KMS-11 (cell line): ENCODE measurements around the gene AATK.

Source experiments
- H2AFZ ChIP-seq: fragments of 200-600 bp; sonication (generic); 2 replicates; pipeline ENCODE4 v1.6.1; 2016; ENCODE audit warnings: antibody characterized with exemption, mixed run types, low read depth
- H3K27ac ChIP-seq: fragments of 200-600 bp; sonication (generic); 2 replicates; pipeline ENCODE4 v1.6.1; 2016; ENCODE audit warnings: mild to moderate bottlenecking, mixed run types
- H3K27me3 ChIP-seq: fragments of 200-600 bp; sonication (generic); 2 replicates; pipeline ENCODE4 v1.6.1; 2017; ENCODE audit warnings: mild to moderate bottlenecking, low read depth, mixed run types, moderate library complexity; ENCODE audit not compliant: insufficient read depth
- H3K36me3 ChIP-seq: fragments of 200-600 bp; sonication (generic); 2 replicates; pipeline ENCODE4 v1.6.1; 2017; ENCODE audit warnings: mild to moderate bottlenecking, mixed run types; ENCODE audit not compliant: insufficient read depth
- H3K4me1 ChIP-seq: fragments of 200-600 bp; sonication (generic); 2 replicates; pipeline ENCODE4 v1.6.1; 2016; ENCODE audit warnings: mild to moderate bottlenecking, low read depth, mixed run types; ENCODE audit not compliant: poor library complexity, severe bottlenecking
- H3K4me2 ChIP-seq: fragments of 200-600 bp; sonication (generic); 2 replicates; pipeline ENCODE4 v1.7.0; 2016; ENCODE audit warnings: mild to moderate bottlenecking, mixed run types
- H3K4me3 ChIP-seq: fragments of 200-600 bp; sonication (generic); IDR thresholded peaks from 2 replicates; pipeline ENCODE4 v1.6.1; 2017; ENCODE audit warnings: low read depth, low read length, mixed read lengths; ENCODE audit not compliant: insufficient read depth
- H3K79me2 ChIP-seq: fragments of 200-600 bp; sonication (generic); 2 replicates; pipeline ENCODE4 v1.6.1; 2016; ENCODE audit warnings: low read depth, mixed run types; ENCODE audit not compliant: insufficient read depth
- H3K9ac ChIP-seq: fragments of 200-600 bp; sonication (generic); 2 replicates; pipeline ENCODE4 v1.6.1; 2016; ENCODE audit warnings: mild to moderate bottlenecking, mixed run types
- H4K20me1 ChIP-seq: fragments of 200-600 bp; sonication (generic); 2 replicates; pipeline ENCODE4 v1.6.1; 2016; ENCODE audit warnings: mild to moderate bottlenecking, mixed run types; ENCODE audit not compliant: insufficient read depth
- TF ChIP-seq, protein P1 (sequence below): fragments of 200-600 bp; sonication (generic); conservative IDR thresholded peaks from 2 replicates; pipeline ENCODE4 v1.6.1; 2017; ENCODE audit warnings: low read depth, mild to moderate bottlenecking, antibody characterized with exemption, low read length, moderate library complexity, mixed read lengths

Gene AATK

DNA sequence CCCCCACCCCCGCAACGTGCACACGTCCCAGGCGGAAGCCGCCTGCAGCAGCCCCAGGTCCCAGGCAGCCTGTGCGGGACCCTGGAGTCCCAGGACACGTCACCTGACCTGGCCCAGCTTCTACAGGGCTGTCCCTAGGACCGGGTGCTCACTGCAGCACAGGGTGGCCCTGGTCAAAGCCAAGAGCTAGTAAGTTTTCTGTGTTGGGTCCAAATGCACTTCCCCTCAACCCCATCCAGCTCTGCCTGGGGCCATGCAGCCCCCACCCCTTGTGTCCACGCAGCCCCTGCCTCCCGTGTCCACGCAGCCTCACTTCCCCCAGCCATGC lies 22.9 kb downstream of the AATK start:
- H3K36me3 ChIP-seq, result no peaks in the 10 kb centered on the region
- no peak overlapping the region for H2AFZ ChIP-seq
- H3K4me2 ChIP-seq, result no peak overlapping the region
- H3K4me3 ChIP-seq, result no peak overlapping the region
- no peak overlapping the region for H3K27ac ChIP-seq
- peaks cover 6% of the 10 kb centered on the region for H3K4me1 ChIP-seq
- no peaks in the 10 kb centered on the region for H3K79me2 ChIP-seq
- TF ChIP-seq, protein P1, sequence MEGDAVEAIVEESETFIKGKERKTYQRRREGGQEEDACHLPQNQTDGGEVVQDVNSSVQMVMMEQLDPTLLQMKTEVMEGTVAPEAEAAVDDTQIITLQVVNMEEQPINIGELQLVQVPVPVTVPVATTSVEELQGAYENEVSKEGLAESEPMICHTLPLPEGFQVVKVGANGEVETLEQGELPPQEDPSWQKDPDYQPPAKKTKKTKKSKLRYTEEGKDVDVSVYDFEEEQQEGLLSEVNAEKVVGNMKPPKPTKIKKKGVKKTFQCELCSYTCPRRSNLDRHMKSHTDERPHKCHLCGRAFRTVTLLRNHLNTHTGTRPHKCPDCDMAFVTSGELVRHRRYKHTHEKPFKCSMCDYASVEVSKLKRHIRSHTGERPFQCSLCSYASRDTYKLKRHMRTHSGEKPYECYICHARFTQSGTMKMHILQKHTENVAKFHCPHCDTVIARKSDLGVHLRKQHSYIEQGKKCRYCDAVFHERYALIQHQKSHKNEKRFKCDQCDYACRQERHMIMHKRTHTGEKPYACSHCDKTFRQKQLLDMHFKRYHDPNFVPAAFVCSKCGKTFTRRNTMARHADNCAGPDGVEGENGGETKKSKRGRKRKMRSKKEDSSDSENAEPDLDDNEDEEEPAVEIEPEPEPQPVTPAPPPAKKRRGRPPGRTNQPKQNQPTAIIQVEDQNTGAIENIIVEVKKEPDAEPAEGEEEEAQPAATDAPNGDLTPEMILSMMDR, result no peak
- H3K9ac ChIP-seq, result no peak overlapping the region
- no peaks in the 10 kb centered on the region for H4K20me1 ChIP-seq
- peaks cover 90% of the 10 kb centered on the region for H3K27me3 ChIP-seq

DNA sequence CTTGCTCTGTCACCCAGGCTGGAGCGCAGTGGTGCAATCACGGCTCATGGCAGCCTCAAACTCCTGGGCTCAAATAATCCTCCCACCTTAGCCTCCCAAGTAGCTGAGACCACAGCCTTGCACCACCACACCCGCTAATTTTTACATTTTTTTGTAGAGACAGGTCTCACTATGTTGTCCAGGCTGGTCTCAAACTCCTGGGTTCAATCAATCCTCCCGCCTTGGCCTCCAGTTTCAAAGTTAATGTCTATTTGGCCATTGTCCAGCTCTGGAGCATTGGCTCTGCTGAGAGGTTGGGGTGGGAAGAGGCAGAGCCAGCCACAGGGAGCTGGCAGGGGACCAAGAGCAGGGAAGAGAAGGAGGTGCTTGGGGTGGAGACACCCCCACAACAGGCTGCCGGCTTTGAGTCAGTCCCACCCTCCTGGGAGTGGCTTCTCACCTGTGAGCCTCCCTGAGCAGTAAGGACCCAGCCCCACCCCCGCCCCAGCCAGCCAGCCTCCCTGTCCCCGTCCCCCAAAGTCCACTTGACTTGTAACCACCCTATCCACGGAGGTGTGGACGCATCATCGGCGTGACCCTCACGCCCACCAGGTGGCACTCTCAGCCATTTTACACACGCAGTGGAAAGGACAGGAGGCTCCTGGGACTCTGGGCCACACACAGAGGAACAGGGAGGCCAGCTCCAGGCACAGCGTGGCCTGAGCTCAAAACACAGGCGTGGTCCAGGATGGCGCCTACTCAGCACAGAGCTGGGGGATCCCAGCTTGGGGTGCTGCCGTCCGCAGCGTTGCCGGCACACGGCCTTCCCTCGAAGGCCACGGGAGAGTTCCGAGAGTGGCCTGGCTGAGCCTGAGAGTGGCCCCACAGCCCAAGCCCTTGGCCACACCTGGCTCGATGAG lies 23.5 kb downstream of the AATK start:
- Histone ChIP-seq H4K20me1 (no peaks in the 10 kb centered on the region), H3K27me3 (peaks cover 84% of the 10 kb centered on the region), H3K4me1 (peaks cover 6% of the 10 kb centered on the region), H3K9ac (no peak overlapping the region), H3K27ac (no peak overlapping the region), H3K4me2 (no peak overlapping the region), H3K79me2 (no peaks in the 10 kb centered on the region), H3K36me3 (no peaks in the 10 kb centered on the region), H3K4me3 (no peak overlapping the region), H2AFZ (no peak overlapping the region)
- TF ChIP-seq, protein P1, result peak; percentile 66

DNA sequence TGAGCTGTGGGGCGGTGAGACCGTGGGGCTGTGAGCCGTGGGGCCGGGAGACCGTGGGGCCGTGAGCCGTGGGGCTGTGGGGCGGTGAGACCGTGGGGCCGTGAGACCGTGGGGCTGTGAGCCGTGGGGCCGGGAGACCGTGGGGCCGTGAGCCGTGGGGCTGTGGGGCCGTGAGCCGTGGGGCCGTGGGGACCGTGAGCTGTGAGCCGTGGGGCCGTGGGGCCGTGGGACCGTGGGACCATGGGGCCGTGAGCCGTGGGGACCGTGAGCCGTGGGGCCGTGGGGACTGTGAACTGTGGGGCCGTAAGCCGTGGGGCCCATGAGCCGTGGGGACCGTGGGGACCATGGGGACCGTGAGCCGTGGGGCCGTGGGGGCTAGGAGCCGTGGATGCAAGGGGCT lies 25.3 kb downstream of the AATK start:
- Histone ChIP-seq H3K4me2 (no peak overlapping the region), H3K36me3 (no peaks in the 10 kb centered on the region), H3K27ac (no peak overlapping the region), H3K4me1 (peaks cover 6% of the 10 kb centered on the region), H3K79me2 (no peaks in the 10 kb centered on the region), H3K9ac (no peak overlapping the region), H3K27me3 (peaks cover 79% of the 10 kb centered on the region), H4K20me1 (no peaks in the 10 kb centered on the region), H2AFZ (no peak overlapping the region), H3K4me3 (no peak overlapping the region)
- TF ChIP-seq, protein P1, result no peak

DNA sequence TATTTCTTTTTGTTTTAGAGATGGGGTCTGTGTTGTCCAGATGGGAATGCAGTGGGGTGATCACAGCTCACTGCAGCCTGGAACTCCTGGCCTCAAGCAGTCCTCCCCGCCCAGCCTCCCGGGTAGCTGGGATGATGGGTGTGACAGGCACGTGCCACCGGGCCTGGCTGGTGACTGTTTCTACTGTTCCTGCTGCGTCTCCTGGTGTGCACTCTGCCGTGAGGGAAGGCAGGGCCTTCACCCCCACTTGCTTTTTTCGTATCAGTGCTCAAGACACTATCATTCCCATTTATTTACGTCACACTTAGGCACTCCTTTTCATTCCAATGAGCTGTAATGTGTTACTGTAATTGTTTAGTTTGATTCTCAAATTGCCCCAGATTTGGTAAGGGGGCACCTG lies 26.0 kb downstream of the AATK start:
- no peaks in the 10 kb centered on the region for H3K36me3 ChIP-seq
- H3K4me3 ChIP-seq, result no peak overlapping the region
- no peak overlapping the region for H3K4me2 ChIP-seq
- H3K79me2 ChIP-seq, result no peaks in the 10 kb centered on the region
- TF ChIP-seq, protein P1, result no peak
- H3K4me1 ChIP-seq, result peaks cover 6% of the 10 kb centered on the region
- no peak overlapping the region for H3K27ac ChIP-seq
- H3K9ac ChIP-seq, result no peak overlapping the region
- H4K20me1 ChIP-seq, result no peaks in the 10 kb centered on the region
- peaks cover 79% of the 10 kb centered on the region for H3K27me3 ChIP-seq
- no peak overlapping the region for H2AFZ ChIP-seq
